SKM-1 treated with dmso at 0.1 percent for 144 hours (cell line): Measurements from ENCODE around the gene PRR27.
"Not testable (repeated sequence)": the region's sequence is repeated elsewhere in the genome, so short reads cannot be mapped to it uniquely, and the experiment has no call there.

ENCODE experiments used
- DNase-seq: peaks from one replicate; lab custom pipeline; 2025; ENCODE audit not compliant: unreplicated experiment; lab: John Stamatoyannopoulos, UW

Gene PRR27

GRCh38 chr4:70197842-70198241 is 43.8 kb downstream of the PRR27 start:
- DNase-seq = no peak

DNA sequence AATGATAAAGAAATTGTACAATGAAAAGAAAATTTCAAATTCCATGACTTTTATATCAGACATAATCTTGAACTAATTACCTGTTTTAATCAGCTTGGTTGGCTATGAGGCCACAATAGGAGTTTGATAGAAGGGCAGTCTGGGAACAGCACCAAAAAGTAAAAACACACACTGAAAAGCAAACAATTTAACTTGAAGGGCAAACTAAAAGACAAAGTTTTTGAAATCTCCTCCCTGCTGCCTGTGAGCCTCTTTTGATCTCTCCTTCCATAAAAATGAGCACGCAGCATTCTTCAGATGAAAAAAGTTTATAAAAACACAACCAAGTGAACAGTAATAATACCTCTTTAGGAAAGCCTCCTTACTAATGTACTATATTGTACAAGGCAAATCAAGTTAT is 49.6 kb downstream of the PRR27 start:
- DNase-seq = no peak

DNA sequence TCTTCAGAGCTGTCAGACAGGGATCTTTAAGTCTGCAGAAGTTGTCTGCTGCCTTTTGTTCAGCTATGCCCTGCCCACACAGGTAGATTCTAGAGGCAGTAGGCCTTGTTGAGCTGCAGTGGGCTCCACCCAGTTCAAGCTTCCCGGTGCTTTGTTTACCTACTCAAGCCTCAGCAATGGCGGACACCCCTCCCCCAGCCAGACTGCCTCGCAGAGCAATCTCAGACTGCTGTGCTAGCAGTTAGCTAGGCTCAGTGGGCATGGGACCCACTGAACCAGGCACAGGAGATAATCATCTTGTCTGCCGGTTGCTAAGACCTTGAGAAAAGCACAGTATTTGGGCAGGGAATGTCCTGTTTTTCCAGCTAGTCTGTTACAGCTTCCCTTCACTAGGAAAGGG is 58.7 kb downstream of the PRR27 start:
- DNase-seq = not testable (repeated sequence)
